T-helper 2 cell treated with Interferon-gamma antibody and Interleukin-4, amounts not matched to agents 100 ng/mL and 5 ng/mL, for 36 hours (primary cell): ENCODE data around the gene CPEB3. TPM values are rescaled to one million over a fixed set of nuclear protein-coding genes. Genes with fewer than 3 reads are reported as not detected.

Experiments used
- intact Hi-C: fragments of 100-400 bp; cut with micrococcal nuclease; formaldehyde crosslinking; loops from one replicate; pipeline ENCODE4 v1.15.1; 2023
- total RNA-seq: library from RNA; stranded (reverse); gene quantifications from 2 replicates; pipeline ENCODE4 v1.2.3, GENCODE V29; 2022

CPEB3 gene
- total RNA-seq, 1 donor from 2014 or later, result 1.7 TPM

DNA sequence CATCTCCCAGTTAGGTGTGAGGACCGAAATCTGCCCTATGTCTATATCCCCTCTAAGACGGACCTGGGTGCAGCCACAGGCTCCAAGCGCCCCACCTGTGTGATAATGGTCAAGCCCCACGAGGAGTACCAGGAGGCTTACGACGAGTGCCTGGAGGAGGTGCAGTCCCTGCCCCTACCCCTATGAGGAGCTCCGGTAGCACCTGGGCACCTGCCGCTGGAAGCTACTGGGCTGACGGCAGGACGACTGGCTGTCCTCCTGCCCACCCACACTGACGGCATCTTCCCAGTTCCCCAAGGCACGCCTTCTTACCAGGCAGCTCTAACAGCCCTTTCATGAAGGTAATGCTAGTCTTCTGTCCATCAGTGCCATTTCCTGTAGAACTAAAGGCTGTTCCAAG, 74.3 kb downstream of the CPEB3 start:
- intact Hi-C loops, result loop anchor here (10.0 kb wide), 1 partner anchor 378 kb away; the partner anchor contains the start of gene KIF11

DNA sequence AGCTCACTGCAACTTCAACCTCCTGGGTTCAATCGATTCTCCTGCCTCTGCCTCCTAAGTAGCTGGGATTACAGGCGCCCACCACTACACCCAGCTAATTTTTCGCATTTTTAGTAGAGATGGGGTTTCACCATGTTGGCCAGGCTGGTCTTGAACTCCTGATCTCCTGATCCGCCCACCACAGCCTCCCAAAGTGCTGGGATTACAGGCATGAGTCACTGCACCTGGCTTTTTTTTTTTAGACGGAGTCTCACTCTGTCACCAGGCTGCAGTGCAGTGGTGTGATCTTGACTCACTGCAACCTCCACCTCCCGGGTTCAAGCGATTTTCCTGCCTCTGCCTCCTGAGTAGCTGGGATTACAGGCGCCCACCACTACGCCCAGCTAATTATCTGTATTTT, 75.7 kb downstream of the CPEB3 start:
- intact Hi-C loops, result loop anchor here (10.0 kb wide), 1 partner anchor 380 kb away; the partner anchor contains the start of gene KIF11

DNA sequence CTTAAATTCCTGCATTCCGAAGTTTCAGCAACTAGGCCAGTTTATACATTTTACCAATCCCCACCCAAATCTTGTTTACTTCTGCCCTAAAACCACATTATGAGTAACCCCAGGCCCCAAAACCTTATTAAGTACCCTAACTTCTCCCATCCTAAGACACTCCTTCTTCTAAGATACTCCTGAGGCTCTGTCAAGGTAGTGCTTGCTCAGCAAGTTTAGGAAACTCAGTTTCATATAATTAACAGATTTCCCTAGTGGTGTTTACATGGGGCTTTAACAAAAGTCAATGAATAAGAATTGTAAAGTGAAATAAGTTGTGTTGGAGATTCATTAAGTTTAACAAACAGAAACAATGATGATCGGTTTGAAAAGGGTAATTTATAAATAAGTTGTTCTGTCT, 77.8 kb downstream of the CPEB3 start:
- intact Hi-C loops, result loop anchor here (10.0 kb wide), 1 partner anchor 382 kb away; the partner anchor contains the start of gene KIF11

DNA sequence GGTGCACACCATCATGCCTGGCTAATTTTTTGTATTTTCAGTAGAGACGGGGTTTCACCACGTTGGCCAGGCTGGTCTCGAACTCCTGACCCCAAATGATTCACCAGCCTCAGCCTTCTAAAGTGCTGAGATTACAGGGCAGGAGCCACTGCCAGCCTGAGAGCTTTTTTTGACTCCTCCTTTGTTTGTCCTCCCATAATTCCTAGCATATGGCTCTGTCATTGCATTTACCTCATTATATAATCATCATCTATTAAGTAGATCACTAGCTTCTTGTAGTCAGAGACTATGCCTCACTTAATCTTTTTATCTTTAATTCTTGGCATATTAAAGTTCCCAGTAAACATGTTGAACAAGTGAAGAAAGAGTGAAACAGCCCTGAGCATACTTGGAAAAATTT, 82.1 kb downstream of the CPEB3 start:
- intact Hi-C loops, result no loop called here

DNA sequence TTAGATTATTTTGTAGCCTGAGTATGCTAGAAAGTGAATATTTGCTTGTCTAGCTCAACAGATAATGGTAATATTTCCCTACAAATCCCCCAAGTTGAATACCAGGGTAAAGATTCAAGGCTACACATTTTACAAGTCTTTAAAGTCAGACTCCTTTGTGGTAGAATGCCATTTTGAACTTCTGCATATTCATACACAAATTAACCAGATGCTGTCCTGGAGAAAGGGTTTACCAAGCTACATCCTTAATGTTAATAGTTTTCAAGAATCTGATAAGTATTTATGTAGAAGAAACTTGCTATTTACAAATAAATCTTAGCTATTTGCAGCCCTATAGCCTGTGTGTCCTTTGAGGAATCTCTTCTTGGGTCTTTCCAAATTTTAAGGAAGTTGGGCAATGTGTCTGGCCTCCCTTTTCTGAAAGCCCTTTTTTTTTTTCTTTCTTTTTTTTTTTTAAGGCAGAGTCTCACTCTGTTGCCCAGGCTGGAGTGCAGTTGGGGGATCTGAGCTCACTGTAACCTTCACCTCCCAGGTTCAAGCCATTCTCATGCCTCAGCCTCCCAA, 82.6 kb downstream of the CPEB3 start:
- intact Hi-C loops, result no loop called here

DNA sequence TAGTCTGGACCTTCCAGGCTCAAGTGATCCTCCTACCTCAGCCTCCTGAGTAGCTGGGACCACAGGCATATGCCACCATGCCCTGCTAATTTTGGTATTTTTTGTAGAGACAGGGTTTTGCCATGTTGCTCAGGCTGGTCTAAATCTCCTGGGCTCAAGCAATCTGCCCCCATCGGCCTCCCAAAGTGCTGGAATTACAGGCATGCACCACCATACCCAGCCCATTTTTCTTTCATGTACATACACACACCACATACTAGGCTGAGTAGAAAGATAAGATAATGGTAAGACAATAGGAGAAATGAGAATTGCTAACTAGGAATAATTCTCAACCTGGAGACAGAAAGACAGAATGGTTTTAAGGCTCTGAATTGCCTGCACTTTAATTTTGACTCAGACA, 83.8 kb downstream of the CPEB3 start:
- intact Hi-C loops, result no loop called here

DNA sequence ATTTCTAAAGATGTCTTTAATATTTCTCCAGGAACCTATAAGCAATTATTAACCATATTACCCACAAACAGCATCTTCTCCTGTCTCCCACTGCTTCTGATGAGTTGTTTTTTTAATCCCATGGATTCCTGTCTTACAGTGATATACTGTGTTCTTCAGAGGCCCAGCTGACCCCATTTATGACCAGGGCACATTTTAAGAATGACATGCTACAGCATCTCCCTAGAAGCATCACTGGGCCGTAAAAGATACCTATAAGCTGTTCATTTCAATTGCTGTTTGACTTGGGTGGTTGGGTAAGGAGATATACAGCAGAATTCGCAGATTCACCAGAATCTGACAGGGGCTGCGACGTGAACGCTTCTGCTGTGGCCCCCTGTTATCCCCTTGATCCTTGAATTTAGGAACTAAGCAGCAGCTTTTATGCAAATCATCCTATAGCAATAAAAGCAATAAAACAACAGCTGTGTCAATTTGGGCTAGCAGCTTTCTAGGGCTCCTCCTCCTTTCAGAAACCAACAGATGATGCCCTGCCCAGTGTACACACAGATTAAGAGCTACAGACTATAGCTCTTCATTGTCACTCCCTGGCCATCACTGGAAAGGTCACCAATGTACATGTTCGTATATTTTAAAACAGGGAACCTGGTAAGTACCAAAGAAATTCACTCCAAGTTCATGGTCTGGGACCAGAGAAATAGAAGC, 86.8 kb downstream of the CPEB3 start:
- intact Hi-C loops, result no loop called here

DNA sequence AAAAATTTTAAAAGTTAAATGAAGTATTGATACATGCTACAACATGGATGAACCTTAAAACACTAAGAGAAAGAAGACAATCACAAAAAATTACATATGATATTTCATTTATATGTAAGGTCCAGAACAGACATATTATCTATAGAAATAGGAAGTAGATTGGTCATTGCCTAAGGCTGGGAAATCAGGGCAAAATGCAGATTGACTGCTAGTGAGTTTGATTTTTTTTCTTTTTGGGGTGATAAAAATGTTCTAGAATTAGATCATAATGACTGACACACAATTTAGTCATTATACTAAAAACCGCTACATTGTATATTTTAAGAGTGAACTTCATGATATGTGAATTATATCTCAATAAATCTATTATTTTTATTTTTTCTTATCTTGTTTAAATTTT, 88.3 kb downstream of the CPEB3 start:
- intact Hi-C loops, result no loop called here

DNA sequence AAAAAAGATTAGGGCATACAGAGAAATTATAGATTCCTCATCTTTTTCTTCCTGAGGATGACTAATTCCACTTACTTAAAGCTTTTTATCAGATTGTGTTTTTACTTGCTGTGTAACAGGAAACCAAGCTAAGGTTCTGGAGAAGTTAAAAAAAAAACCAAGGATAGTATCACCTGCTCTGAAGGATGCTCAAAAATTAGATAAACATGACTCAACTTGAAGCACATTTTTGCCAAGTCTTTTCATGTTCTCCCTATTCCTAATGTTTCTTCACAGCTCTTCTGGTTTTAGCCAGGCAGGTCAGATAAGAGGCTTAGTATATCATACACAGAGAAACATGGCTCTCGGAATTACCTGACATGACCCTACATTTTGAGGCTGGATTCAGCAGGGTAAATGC, 90.3 kb downstream of the CPEB3 start:
- intact Hi-C loops, result no loop called here

DNA sequence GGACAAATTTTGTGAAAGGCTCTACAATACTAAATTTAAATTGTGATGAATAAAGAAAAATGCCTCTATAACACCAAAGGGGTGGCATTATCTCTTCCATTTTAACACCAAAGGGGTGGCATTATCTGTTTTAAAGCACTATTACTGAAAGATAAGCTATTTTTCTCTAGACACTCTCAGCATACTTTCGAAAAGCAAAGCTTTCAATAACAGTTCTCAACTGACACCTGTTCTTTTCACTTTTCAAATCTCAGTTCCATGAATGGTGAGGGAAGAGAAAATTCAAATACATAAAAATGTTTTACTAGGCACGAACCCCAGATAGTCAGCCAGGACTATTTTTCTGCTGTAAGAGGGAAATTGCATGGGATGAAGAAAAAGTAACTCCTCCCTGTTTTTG, 103.8 kb downstream of the CPEB3 start:
- intact Hi-C loops, result no loop called here

DNA sequence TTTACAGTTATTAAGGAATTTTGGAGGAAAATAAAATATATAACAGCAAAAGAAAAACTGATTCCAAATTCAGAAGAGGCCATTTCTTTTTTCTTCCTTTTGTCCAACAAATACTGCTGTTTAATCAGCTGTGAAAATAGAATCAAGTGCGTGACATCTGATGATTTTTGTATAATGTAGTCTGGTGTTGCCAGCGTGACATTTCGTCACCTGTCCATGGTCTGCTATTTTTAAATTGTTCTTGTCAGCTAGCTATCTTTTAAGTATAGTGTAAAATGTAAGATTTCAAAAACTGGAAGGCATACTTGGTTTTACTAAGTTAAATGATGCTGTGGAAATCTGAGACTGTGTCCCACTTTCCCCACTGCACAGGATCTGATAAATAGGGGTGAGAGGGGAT, 105.9 kb downstream of the CPEB3 start:
- intact Hi-C loops, result no loop called here

DNA sequence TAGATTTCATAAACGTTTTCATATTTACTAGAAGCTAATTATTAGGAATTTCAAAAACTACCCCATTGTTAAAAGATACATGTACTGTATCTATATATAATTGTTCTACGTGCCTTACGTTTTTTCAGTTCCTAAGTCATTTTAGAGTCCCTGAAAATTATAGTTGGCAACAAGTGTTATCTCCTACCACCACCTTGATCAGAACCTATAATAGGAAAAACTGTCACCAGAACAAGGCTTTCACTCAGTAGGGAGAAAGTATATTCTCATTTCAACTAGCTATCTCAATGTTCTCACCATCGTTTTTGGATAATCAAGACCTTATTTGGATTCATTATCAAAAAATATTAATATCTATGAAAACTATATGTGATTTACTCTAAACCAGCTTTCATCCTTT, 107.7 kb downstream of the CPEB3 start:
- intact Hi-C loops, result no loop called here

DNA sequence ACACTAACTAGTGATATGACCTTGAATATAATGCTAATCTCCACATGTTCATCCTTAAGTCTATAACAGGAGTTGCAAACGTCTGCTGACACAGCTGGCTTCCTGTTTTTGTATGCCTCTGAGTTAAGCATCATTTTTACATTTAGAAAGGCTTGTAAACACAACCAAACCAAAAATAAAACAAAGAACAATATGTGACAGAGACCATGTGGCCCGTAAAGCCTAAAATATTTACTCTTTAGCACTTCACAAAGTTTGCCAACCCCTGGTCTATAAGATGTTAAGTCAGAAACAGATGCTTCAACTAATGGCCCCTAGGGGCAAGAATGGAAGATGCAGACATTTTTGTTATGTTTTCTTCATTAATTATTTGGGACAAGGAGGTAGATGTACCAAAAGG, 109.3 kb downstream of the CPEB3 start:
- intact Hi-C loops, result no loop called here

DNA sequence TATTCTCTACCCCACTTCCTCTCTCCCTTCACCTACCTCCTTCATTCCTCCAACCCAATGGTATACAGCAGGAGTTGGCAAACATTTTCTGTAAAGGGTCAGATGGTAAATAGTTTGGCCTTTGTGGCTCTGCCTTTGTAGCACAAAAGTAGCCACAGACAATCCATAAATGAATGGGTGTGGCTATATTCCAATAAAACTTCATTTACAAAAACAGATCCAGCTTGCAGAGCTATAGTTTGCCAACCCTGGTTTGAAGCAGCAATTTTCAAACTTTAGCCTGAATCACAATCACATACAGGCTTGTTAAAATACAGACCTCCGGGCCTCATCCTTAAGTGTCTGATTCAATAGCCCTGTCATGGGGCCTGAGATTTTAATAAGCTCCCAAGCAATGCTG, 110.5 kb downstream of the CPEB3 start:
- intact Hi-C loops, result no loop called here

DNA sequence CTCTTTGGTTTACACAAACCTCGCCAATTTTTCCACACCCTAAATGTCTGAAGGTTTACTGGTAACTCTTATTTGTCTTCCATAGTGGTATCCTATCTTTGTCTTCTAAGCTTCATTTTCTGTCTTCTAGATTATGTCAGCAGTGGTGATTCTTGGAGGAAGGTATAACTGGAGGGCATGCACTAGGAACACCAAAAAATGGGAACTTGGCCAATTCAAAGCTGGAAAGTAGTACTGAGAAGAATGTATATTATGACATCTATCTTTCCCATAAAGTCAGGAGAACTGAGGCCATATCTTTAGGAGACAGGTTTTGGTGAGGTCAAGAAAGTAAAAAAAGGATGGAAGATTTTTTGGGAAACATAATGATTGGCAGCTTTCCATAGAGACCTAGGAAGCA, 113.3 kb downstream of the CPEB3 start:
- intact Hi-C loops, result no loop called here

DNA sequence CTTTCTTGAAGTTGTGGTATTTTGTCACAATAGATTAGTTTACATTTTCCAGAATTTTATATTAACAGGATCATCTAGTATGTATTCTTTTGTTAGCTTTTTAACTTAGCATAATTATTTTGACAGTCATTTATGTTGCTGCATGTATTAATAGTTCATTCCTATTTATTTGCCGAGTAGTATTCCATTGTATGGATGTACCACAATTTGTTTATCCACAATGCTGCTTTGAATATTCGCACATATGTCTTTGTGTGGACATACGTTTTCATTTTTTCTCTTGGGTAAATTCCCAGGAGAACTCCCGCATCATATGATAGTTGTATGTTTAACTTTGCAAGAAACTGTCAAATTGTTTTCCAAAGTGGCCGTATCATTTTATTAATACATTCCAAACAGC, 115.7 kb downstream of the CPEB3 start:
- intact Hi-C loops, result no loop called here

DNA sequence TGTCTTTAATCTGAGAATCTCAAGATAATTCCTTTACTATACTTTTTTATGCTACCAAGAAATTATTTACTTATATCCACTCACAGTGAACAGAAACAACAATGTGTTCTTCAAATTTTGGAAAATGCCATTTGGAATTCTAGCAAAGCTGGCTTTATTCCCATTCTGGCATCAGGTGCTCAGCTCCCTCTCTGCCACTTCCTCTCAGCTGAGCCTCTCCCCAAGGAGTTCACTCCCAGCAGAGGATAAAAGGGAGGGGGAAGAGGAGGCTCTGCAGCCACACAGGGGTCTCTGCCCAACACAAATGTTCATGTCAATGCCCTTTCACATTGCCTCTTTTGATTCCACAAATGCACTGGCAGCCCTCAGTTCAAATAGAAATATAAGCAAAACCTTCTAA, 116.9 kb downstream of the CPEB3 start:
- intact Hi-C loops, result no loop called here

DNA sequence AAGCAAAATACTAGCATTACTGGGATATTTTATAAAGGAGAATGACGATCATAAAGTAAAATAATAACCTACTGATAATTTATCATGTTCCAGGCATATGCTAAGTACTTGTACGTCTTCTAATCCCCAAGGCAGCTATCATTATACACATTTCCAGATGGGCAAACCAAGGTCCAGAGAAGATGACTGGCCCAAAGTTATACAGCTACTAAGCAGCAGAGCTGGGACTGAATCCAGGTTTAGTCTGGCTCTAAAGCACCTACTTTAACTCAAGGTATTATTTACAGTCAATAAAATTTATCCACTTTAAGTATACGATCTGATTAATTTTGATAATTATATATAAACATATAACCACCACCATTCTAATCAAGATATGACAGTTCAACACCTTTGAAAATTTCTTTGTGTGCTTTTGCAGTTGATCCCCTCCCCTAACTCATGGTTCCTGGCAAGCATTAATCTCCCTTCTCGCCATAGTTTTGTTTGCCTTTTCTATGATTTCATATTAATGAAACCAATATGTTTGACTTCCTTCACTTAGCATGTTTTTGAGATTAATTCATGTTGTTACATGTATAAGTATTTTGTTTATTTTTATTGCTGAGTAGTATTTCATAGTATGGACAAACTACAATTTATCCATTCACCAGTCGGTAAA, 126.7 kb downstream of the CPEB3 start:
- intact Hi-C loops, result no loop called here

DNA sequence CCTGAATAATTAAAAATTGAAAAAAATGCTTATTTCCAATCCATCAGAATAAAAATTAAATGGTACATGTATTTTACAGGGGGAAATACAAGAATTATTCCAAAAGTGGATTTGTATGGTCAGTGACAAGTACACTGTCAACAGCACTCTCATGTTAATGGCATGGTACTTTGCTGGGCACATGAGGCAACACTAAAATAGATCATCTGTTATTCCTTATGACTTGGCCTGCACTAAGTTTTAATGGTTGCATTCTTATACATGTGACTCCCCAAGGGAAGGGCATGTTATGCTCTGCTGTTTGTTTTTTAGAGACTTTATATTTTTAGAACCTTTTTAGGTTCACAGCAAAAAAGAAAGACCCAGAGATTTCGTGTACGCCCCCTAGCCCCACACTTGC, 128.3 kb downstream of the CPEB3 start:
- intact Hi-C loops, result no loop called here

DNA sequence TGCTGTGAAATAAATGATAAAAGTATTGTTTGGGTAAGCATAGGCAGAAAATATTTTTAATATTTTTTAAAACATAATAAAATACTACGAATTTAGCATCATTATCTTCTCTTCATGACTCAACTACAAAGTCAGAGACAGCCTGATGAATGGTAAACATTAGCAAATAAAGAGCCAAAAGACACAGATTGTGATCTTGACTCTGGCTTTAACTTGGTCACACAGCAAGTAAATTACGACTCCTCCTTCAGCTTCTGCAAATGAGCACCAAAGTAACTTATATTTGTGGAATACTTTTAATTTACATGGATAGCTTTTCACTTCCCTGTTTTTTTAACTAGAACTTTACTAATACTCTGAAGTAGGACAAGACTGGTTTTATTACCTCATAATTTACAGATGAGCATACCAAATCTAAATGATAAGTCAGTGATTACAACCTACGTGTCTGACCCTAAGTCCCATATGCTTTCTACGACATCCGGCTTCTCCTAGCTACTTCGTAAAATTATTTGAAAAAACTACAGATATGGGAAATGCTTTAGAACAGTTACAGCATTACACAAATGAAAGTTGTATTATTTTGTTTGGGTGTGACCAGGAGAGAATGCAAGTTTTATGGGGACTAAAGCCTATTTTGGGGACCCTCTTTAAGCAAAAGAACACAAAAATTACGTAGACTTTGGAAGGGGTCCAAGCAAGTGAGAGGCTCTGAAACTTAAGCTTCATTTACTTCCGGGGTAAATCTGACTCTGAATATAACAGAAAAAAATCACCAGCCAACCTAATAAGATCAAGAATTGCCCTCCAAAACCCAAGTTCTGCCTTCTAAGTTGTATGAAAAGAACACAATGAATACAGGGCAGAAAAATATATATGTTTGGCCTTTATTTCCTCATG, 133.8 kb downstream of the CPEB3 start:
- intact Hi-C loops, result no loop called here

DNA sequence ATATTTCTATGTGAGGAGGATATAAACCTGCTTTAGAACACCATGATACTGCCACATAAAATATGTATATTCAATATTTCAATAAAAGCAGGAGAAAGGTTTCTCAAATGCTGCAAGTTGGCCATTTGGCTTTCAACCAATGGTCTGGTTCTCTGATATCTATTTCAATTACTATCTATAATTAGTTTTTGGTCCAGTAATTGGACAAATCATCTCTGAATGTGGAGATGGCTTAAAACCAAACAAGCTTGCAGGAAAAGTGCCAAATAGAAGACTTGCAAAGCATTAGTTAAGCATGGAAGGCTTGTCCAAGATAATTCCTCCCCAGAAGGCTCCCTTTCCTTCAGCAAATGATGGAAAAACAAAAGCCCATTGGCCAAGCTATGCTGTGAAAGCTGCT, 140.1 kb downstream of the CPEB3 start:
- intact Hi-C loops, result no loop called here

DNA sequence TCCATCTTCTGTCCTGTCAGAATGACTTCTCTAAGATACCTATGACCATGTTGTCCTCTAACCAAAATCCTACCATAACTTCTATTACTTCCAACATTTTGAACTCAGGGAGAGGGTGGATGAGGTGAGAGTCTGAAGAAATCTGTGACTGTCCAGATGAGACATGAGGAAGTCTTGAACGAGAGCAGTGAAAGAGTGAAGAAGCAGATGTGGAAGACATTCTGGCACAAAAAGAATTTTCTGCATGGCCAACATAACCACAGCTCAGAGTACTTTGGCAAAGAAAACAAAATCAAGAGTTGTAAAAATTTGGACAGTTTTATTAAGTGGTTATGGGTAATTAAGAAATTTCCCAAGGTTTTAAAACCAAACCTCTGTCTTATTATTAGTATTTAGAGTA, 141.6 kb downstream of the CPEB3 start:
- intact Hi-C loops, result no loop called here
